HG03280 (cell line): ENCODE data around the gene SERGEF.
"Not testable (repeated sequence)": the region's sequence is repeated elsewhere in the genome, so short reads cannot be mapped to it uniquely, and the experiment has no call there.

Experiments
- ATAC-seq: cut with Tn5 transposase; IDR thresholded peaks from one replicate; pipeline ENCODE4 v1.9.1; 2021; ENCODE audit warnings: mild to moderate bottlenecking, moderate library complexity; ENCODE audit not compliant: unreplicated experiment

Gene SERGEF

DNA sequence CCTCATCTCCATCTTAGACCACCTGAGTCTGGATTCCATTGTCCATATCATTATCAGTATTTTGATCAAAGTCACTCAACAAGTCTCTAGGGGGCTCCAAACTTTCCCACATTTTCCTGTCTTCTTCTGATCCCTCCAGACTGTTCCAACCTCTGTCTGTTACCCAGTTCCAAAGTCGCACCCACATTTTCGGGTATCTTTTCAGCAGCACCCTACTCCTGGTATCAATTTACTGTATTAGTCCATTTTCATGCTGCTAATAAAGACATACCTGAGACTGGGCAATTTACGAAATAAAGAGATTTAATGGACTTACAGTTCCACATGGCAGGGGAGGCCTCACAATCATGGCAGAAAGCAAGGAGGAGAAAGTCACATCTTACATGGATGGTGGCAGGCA is 144.4 kb downstream of the SERGEF start:
- ATAC-seq: not testable (repeated sequence)

DNA sequence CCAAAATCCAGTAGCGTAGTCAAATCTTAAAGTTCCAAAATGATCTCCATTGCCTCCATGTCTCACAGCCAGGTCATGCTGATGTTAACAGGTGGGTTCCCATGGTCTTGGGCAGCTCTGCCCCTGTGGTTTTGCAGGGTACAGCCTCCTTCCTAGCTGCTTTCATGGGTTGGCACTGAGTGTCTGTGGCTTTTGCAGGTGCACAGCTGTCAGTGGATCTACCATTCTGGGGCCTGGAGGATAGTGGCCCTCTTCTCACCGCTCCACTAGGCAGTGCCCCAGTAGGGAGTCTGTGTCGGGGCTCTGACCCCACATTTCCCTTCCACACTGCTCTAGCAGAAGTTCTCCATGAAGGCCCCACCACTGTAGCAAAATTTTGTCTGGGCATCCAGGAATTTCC is 145.5 kb downstream of the SERGEF start:
- no peak for ATAC-seq

DNA sequence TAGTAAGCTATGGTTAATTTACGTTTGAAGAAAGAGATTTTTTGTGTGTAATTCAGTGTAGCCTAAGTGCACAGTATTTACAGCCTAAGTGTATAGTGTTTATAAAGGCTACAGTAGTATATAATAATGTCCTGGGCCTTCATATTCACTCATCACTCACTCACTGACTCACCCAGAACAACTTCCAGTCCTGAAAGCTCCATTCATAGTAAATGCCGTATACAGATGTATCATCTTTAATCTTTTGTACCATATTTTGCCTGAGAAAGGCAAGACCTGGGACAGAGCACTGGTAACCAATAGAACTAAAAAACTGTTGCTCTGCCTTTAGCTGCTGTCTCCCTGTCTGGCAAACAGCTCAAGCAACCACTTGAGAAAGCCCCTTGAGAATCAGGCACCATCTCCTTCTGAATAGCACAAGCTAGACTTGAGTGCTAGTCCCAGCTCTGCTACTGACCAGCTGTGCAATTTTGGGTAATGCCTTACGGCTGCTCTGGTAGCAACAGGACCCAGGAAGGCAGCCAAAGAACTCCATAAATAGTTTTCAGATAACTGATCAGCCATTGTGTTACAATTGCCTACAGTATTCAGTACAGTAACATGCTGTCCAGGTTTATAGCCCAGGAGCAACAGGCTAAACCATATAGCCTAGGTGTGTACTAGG is 146.9 kb downstream of the SERGEF start:
- ATAC-seq: no peak

DNA sequence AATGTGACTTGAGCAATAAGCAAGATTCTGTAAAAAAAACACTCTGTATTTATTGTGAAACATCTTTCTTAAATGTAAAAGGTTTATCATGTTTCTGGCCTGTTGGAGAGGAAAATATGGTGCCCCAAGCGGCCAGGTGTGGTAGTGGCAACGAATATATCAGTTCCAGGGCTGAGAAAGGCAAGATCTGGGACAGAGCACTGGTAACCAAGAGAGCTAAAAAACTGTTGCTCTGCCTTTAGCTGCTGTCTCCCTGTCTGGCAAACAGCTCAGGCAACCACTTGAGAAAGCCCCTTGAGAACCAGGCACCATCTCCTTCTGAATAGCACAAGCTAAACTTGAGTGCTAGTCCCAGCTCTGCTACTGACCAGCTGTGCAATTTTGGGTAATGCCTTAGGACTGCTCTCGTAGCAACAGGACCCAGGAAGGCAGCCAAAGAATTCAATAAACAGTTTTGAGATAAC is 148.3 kb downstream of the SERGEF start:
- ATAC-seq: peak; percentile 64

DNA sequence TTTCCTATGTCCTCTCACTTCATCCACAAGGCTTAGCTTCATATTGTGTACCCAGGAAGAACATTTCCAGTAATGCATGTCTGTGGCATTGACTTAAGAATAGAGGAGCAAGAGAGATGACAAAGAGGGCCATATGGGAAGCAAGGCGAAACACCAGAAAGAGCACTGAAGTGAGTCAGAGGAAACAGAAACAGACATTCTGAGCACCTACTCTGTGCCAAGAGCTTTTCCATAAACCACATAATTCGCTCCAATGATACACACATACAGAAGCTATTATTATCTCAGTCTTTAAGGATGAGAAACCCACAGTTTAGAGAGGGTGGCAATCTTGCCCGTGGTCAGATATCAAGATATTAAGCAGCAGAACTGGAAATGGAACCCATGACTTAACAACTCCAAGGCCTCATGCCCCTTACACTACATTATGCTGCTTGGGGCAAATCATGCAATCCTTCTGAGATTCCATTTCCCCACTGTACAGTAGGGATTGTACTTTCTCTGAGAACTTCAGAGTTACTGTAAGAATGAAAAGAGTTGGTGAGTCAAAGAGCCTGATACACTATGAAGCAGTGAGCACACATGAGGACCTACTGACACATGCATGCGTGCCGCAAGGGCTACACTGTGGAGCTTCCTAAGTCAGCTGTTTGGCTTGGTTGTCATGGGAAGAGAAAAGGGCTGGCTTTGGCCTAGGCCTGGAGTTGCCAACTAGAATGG is 151.7 kb downstream of the SERGEF start:
- ATAC-seq: no peak

DNA sequence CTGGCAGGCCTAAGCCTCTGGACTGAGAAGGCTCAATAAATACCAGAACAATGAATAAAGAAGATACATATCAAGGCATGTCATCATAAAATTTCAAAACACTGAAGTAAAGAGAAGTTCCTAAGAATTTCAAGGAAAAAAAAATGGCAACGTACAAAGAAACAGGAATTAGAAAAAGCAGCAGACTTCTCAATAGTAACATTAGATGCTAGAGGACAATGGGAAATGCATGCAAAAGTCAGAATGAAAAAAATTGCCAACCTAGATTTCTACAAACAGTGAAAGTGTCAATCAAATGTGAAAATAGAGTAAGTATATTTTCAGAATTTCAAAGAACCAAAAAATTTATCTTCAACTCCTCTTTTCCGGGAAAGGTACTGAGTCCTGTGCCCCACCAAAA is 153.3 kb downstream of the SERGEF start:
- ATAC-seq: no peak

DNA sequence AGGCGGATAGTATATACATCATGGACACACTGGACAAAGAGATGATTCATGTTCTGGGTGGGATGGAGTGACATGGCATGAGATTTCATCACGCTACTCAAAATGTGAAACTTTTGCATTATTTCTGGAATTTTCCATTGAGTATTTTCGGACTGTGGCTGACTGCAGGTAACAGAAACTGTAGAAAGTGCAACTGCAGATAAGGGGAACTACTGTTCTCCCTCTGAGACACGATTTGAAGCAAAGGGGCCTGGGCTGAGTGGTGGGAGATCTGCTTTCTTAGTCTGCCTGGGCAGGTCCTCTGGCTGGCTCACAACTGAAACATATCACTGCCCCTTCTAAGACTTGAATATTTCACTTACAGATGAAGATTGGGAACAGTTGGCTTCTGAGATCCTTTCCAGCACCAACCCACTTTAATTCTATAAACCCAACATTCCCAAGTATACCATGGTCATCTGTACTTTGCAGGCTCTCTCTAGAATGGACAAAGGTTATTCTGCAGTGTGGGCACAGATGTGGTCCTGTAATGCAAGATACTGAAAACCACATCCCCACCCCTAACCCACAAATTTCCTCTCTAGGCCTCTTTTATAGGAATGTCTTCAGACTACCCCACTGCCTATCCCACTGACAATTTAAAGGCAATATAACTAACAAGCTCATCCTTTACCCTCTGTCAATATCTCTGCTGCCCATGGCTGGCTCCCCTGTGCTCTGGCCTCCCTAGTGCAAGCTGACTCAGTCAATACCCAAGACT is 157.1 kb downstream of the SERGEF start:
- ATAC-seq: no peak

DNA sequence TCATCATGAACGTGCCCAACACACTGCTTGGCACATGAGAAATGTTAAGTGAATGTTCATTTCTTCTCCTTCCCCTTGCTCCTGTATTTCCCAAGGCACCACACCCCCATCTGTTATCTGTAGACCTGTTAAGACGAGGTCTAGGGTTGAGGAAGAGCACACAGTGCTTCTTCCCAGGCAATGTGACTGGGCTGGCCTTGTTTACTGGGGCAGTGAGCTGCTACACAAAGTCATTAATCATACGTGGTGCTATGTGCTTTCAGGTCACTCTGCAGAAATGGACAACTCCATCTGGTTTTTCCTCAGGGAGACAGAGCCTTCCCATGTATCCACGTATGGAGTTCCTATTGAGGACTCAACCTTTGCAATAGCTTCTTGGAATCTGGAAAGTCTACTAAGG is 159.6 kb downstream of the SERGEF start:
- no peak for ATAC-seq

DNA sequence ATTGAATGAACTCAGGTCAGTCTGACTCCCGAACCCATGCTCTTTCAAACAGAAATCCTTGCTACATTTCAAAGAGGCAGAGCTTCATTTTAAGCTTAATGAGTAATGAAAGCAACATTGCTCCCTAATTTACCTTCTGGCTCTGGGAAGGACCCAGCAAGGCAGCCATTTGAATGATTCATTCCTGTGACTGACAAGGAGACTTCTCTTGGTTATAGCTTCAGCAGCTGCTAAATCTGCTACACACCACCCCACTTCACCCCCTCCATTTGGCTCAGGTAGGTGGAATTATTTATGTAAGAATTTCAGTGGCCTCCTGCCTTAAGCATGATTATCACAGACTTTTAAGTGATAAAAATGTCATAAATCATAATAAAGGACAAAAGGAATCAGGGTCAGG is 160.6 kb downstream of the SERGEF start:
- no peak for ATAC-seq

DNA sequence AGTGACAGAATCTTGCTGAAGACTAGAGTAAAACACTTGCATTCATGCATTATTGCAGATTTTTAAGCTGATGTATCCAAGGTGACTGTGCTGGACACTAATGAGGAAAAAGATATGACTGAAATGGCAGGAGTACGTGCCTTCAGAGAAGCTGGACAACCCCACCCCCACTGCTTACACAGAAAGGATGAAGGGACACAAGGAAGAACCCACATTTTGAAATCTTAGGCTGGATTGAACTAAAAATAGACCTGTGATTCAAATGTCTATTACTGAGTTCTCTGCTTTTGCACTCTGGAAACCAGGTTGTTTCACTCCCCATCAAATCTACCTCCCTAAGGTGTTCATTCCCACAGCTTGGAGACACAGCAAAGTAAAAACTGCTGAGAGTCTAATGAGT is 161.2 kb downstream of the SERGEF start:
- no peak for ATAC-seq

DNA sequence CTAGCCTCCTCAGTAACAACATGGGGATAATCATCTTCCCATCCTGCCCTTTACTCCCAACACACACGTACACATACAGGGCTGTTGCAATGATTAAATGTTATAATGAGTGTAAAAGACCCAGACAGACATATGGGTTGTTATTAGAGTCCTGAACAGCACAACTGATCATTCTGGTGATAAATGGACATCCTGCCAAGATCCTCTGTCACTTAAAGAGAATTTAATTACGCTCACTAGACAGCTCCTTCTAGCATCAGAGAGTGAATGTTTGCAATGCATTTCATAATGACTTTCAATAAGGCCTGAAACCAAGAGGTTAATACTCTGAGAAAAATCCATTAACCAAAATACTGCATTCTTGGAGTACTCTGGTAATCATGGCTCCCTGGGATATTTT is 162.5 kb downstream of the SERGEF start:
- no peak for ATAC-seq

DNA sequence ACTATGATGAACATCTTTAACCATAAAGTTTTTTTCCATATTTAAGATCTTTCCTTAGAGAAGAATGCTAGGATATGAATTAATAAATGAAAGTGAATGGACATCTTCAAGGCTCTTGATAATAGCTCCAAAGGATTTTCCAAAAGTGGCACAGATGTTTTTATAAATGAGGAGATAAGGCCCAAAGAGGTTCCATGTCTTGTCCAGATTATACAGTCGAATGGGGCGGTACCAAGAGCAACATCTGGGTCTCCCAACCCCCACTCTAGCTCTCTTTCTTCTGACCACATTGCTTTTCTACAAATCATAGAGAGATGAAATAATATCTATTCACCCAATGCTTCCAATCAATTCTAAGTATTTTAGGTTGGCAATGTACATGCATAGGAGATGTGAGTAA is 164.1 kb downstream of the SERGEF start:
- no peak for ATAC-seq

DNA sequence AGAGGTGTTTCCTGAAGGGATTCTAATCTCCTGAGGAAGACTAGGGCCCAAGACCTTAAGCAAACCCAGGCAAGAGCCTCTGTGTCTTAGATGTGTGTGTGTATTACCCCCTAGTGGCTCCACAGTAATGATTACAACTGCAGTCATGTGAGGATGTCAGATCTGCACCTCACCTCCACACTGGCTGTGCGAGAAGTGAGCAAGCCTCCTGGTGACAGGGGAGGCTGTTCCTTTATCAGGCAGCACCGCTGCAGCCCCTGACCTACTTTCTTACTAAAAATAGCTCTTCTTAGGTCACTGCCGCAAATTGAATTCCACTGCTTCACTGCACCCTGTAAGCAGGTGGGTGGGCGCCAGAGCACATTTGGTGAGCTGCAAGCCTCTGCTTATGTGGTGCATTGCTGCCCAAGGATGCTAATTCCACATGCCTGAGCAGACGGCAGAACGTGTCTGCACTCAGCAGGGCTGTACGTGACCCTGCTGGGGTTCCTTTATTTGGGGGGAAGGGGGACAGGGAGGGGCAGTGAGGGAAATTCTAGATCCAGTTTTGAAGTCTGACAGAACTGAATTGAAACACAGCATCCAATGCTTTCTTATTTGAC is 165.9 kb downstream of the SERGEF start:
- ATAC-seq: no peak

DNA sequence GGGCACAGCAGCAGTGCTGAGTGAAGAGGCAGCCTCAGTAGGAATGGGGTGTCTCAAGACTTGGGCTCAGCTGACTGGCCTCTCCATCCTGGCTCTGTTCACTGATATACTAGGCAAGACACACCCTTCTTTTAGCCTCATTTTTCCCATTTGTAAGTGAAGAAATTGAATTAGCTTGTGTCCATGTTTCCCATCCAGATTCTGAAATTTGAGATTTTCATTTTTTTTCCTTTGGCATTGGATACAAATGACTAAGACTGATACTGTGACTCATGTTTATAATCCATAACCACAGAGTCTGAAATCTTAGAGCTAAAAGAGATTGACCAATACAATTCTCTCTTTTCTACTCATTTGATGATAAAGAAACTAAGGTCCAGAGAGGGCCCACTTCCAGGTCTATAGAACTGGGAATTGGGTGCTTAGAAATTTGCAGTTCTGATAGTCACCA is 167.4 kb downstream of the SERGEF start:
- ATAC-seq: no peak

DNA sequence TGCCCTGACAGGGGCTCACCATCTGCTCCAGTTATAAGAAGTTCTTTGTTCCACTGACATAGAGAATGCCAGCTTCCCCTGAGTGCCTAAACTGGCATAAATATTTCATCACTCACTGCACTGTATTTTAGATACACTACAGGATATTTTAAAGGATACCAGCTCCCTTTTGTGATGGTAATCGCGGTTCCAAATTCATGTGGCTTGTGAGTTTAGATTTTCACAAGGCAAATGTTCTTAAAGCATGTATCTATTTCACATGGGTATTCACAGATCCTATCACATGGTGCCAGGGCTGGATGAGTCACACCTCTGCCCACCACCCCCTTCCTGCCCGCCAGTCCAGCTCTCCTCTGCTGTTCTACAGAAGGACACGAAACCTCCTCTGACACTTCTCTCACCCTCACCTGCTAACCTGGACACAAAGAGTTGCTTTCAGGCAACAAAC is 172.7 kb downstream of the SERGEF start:
- ATAC-seq: no peak

DNA sequence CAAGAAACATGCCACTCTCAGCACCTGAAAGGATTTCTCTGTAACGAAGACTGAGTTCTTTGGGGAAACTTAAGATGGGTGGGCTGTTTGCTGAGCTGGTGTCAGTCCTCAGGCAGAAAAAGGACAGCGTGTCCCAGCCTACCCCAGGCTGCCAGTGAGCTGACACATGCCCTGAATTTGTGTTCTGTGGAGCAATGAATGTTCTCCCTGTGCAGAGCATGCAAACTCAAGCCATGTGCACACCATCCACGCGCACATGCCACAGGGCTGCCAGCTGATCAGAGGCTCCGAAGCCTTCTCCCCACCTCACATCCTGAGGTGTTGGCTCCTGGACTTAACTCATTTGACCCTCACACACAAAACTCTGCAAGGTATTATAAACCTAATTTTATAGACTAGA is 173.4 kb downstream of the SERGEF start:
- ATAC-seq: no peak

DNA sequence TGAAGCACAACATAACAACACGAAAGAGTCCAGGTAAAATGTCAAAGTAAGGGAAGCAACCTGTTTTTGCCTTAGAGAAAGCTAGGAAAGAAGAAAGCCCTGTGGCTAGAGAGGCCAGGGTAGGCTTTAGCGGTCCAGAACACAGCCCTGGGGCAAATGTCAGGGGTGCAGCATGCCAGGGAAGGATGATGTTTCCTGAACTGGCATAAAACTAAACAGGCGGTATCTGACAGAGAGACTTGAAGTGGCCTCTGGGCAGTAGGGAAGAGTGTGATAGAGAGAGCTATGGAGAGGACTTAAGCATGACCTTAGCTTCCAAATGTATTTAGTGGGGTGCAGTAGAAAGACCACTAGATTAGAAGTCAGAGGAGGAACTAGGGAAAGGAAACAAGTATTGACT is 174.7 kb downstream of the SERGEF start:
- ATAC-seq: no peak

DNA sequence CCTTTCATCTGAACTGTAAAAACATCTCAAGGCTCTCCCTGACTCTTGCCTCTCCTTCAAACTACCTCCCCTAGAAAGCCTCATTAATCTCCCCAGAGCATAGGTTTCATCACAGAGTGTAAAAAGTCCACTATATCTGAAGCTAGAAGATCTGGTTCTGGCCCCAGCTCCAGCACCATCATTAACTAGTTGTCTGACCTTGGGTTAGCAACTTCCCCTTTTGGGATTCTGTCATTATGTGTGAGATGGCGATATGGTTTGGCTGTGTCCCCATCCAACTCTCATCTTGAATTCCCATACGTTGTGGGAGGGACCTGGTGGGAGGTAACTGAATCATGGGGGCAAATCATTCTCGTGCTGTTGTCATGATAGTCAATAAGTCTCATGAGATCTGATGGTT is 181.0 kb downstream of the SERGEF start:
- ATAC-seq: no peak

DNA sequence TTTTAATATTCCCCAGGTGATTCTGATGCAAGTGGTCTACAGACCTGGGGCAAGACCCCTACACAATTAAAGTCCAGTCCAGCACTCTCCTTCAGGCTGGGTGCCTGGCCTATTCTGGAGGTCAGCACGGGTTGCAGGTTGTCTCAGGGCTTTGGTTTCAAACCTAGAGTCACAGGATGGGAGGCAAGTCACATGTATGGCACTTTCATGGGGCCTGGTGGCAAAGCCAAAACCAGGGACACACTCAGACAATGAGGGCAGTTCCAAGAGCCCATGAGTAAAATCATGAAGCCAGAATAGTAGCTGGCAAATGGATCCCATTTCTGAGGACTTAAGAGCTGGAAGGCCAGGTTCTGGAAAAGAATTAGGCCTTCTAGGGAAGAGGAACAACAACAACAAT is 181.6 kb downstream of the SERGEF start:
- ATAC-seq: no peak

DNA sequence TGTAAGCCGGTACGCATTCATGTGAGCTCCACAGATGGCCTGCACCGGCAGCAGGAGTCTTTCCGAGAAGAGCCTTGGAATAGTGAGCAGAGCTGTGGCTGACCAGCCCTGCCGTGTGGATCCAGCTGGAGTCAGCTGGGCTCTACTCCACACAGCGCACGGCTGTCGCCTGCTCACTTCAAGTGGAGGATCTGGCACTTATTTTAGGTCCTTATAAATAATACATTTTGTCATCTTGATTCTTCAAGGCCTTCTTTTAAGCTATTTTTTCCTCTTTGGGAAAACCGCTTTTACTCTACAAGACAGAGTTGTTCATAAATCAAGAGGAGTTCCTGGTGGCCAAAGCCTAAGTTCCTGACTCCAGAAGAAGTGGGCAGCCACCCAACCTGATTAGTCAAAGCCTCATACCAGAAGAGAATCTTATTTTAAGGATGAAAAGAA is 184.5 kb downstream of the SERGEF start:
- ATAC-seq: no peak

DNA sequence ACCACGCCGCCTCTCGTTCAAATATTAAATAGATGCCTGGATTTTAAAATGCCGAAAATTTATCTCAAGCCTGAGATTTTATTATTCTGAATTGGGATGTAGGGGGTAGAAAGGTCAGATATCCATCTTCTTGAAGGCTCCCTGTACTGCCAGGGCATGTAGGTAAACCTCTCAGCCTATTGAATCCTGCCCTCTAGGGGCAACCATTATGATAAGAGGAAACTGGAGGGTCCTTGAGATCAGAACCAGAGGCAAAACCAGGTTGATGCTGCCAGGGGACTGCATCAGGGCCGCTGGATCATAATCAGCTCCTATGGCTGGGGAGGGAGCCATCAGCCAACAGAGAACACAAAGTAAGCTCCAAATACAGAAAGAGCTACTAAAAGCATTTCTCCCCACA is 185.8 kb downstream of the SERGEF start:
- ATAC-seq: no peak
